NB4 (cell line): ENCODE results near the gene PCDHGA1.

ENCODE experiments used
- DNase-seq: peaks from one replicate; pipeline ENCODE4 v3.0.0; 2010; ENCODE audit warnings: low read depth
- H3K4me3 ChIP-seq: one replicate; pipeline ENCODE4 v1.5.1; 2011; ENCODE audit warnings: mild to moderate bottlenecking, low read depth, low read length, moderate library complexity
- CTCF ChIP-seq: IDR thresholded peaks from one replicate; pipeline ENCODE4 v1.5.1; 2012; ENCODE audit warnings: low read depth, low read length
- MAX ChIP-seq: IDR thresholded peaks from 2 replicates; pipeline ENCODE4 v1.6.1; 2011; ENCODE audit warnings: low read depth, low read length
- MYC ChIP-seq: IDR thresholded peaks from 2 replicates; pipeline ENCODE4 v1.6.1; 2011; ENCODE audit warnings: low read depth, low read length
- POLR2A ChIP-seq: IDR thresholded peaks from 2 replicates; pipeline ENCODE4 v1.6.1; 2011; ENCODE audit warnings: mild to moderate bottlenecking; ENCODE audit not compliant: insufficient read length; ENCODE audit errors: extremely low read depth

PCDHGA1 gene

GRCh38 chr5:141516672-141517025, 186.3 kb downstream of the PCDHGA1 start:
- no peak for DNase-seq
- TF ChIP-seq CTCF (no peak), POLR2A (no peak), MAX (no peak), MYC (no peak)

DNA sequence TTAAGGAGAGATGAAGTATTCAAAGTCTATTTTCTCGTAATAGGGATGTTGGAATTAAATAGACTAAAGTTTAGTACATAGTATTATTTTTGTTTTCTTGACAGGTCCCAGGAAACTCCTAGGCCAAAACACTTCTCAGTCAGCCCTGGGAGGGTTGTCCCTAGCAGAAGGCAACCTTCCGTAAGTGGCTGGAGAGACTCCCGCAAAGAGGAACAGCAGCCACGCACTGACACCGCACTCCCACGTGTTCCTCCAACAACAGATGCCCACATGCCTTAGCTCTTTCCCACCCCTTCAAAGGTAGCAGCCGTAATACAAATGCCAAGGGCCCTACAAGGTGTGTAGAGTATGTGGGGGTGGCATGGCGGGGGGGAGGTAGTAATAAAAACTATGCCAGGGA, 187.0 kb downstream of the PCDHGA1 start:
- DNase-seq, result no peak
- TF ChIP-seq CTCF, result no peak
- TF ChIP-seq POLR2A, result no peak
- TF ChIP-seq MYC, result no peak
- no peak for TF ChIP-seq MAX
- no peak overlapping the region for H3K4me3 ChIP-seq

More at GRCh38 chr5:141516672-141517025, 186.3 kb downstream of the PCDHGA1 start:
- H3K4me3 ChIP-seq, result no peak overlapping the region

- TF ChIP-seq POLR2A, result no peak
- no peak for TF ChIP-seq MYC
- no peak for TF ChIP-seq CTCF
- no peak for TF ChIP-seq MAX
- DNase-seq, result no peak
- no peak overlapping the region for H3K4me3 ChIP-seq
Measured at GRCh38 chr5:141517880-141518617, 187.7 kb downstream of the PCDHGA1 start.

GRCh38 chr5:141518618-141519015, 188.3 kb downstream of the PCDHGA1 start:
- no peak for TF ChIP-seq MAX
- no peak for TF ChIP-seq CTCF
- TF ChIP-seq POLR2A, result no peak
- no peak for TF ChIP-seq MYC
- DNase-seq, result no peak

DNA sequence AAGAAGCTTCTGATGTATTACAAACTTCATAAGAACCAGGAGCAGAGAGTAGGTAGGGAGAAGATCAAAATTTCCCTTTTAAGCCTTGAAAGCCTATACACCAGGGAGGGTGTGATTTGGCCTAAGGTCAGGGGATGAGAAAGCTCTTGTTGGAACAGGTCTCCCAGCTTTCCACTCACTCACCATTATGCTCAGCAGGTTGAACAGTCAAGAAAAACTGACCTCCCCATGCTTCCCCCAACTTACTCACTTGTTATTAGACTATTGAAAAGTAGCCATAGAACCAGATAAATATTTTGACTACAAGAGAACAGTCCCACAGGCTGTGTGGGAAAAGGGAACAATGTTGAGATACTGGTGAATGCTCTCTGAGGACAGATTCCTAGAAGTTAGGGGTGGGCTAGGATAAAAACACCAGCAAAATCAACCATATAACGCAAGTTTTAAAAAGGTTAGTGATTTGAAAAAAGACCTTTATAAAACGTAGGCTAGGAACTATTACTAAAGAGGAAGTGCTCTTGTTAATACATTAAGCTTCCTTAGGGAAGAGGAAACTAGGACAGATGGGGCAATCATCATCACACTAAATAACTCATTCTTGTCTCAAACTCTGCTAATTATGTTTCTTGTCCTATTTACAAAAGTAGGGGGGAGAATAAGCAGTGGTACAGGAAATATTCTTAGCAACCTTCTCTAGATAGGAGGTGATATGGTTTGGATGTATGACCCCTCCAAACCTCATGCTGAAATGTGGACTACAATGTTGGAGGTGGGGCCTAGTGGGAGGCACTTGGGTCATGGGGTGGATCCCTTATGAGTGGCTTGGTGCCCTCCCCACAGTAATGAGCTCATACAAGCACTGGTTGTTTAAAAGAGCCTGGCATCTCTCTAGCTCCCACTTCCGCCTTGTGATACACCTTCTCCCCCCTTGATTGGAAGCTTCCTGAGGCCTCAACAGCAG, 189.6 kb downstream of the PCDHGA1 start:
- TF ChIP-seq CTCF (no peak), MYC (no peak), MAX (no peak), POLR2A (no peak)
- no peak for DNase-seq
- H3K4me3 ChIP-seq, result no peak overlapping the region

More at GRCh38 chr5:141518618-141519015, 188.3 kb downstream of the PCDHGA1 start:
- H3K4me3 ChIP-seq, result no peak overlapping the region
